Keratinocyte (primary cell): ENCODE data around the gene ACSF3. TPM values are rescaled to one million over a fixed set of nuclear protein-coding genes. Genes with fewer than 3 reads are reported as not detected.

Experiments
- DNase-seq: peaks from one replicate; pipeline ENCODE4 v3.0.0-alpha.2; 2011; ENCODE audit warnings: low read depth, missing footprints, low spot score
- FAIRE-seq: peaks from 2 replicates; lab custom pipeline; 2011; peaks lifted over from hg19 to GRCh38; lab: Jason Lieb, UNC
- H2AFZ ChIP-seq: 2 replicates; pipeline ENCODE4 v1.6.0; 2012; ENCODE audit warnings: low read length, control low read depth, inconsistent platforms; ENCODE audit not compliant: control insufficient read depth
- H3K27ac ChIP-seq: 2 replicates; pipeline ENCODE4 v1.5.1; 2011; ENCODE audit warnings: low read length; ENCODE audit not compliant: control insufficient read depth, insufficient read depth
- H3K27me3 ChIP-seq: 3 replicates; pipeline ENCODE4 v1.6.0; 2011; ENCODE audit warnings: low read length; ENCODE audit not compliant: control insufficient read depth, insufficient read depth; ENCODE audit errors: extremely low read depth
- H3K36me3 ChIP-seq, 2 experiments: 2 replicates in 1 of 2; 3 replicates in 1 of 2; pipeline ENCODE4 v1.5.1; 2011; ENCODE audit warnings: low read length in 2 of 2, mild to moderate bottlenecking in 1 of 2; ENCODE audit not compliant: control insufficient read depth in 2 of 2, insufficient read depth in 2 of 2; ENCODE audit errors: extremely low read depth in 1 of 2
- H3K4me1 ChIP-seq: 3 replicates; pipeline ENCODE4 v1.5.1; 2011; ENCODE audit warnings: low read length; ENCODE audit not compliant: control insufficient read depth, insufficient read depth; ENCODE audit errors: extremely low read depth
- H3K4me2 ChIP-seq: 3 replicates; pipeline ENCODE4 v1.6.0; 2011; ENCODE audit warnings: low read depth, low read length; ENCODE audit not compliant: control insufficient read depth, insufficient read depth; ENCODE audit errors: extremely low read depth
- H3K4me3 ChIP-seq, 3 experiments: fragments of 200-600 bp in 1 of 3; sonication (generic) in 1 of 3; 2 replicates in 2 of 3; 3 replicates in 1 of 3; pipeline ENCODE4 v1.5.1; 2011 to 2016; ENCODE audit warnings: low read length in 3 of 3, mild to moderate bottlenecking in 3 of 3, control low read depth in 2 of 3, inconsistent platforms in 1 of 3, low read depth in 1 of 3, mixed read lengths in 1 of 3, mixed run types in 1 of 3, moderate library complexity in 1 of 3; ENCODE audit not compliant: control insufficient read depth in 2 of 3, insufficient read depth in 2 of 3; ENCODE audit errors: extremely low read depth in 1 of 3
- H3K79me2 ChIP-seq: 2 replicates; pipeline ENCODE4 v1.6.0; 2012; ENCODE audit warnings: low read length; ENCODE audit not compliant: control insufficient read depth, insufficient read depth
- H3K9ac ChIP-seq: 3 replicates; pipeline ENCODE4 v1.6.0; 2011; ENCODE audit warnings: low read length; ENCODE audit not compliant: control insufficient read depth, insufficient read depth; ENCODE audit errors: extremely low read depth
- H3K9me1 ChIP-seq: 3 replicates; pipeline ENCODE4 v1.6.0; 2011; ENCODE audit warnings: low read length; ENCODE audit not compliant: control insufficient read depth, insufficient read depth; ENCODE audit errors: extremely low read depth
- H3K9me3 ChIP-seq: 2 replicates; pipeline ENCODE4 v1.5.1; 2012; ENCODE audit warnings: low read depth, low read length; ENCODE audit not compliant: control insufficient read depth
- H4K20me1 ChIP-seq: 3 replicates; pipeline ENCODE4 v1.6.0; 2011; ENCODE audit warnings: low read length; ENCODE audit not compliant: control insufficient read depth, insufficient read depth; ENCODE audit errors: extremely low read depth
- EZH2 ChIP-seq: IDR thresholded peaks from one replicate; pipeline ENCODE4 v1.6.1; 2012; ENCODE audit warnings: inconsistent platforms, mild to moderate bottlenecking, low read length, moderate library complexity
- dilution Hi-C: fragments of 300-500 bp; cut with MboI; formaldehyde crosslinking; loops from one replicate; pipeline ENCODE4 v1.7.0; 2020; ENCODE audit warnings: low sequenced_read_pairs; ENCODE audit not compliant: extremely low pct_ligation_motif_present
- polyA plus RNA-seq, 5 experiments: library from polyadenylated mRNA; depleted of rRNA in 3 of 5; stranded (reverse) in 3 of 5; stranded (forward) in 1 of 5; unstranded in 1 of 5; fragments of >200 nt; gene quantifications; 1 replicate in 1 of 5; 2 replicates in 3 of 5; 3 replicates in 1 of 5; pipeline versions ENCODE4 v1.2.1 to v1.2.3, GENCODE V29; 2011 to 2012; ENCODE audit warnings: missing spikeins in 2 of 5, low read depth in 1 of 5, low replicate concordance in 1 of 5
- TF ChIP-seq, protein P1 (sequence below), 3 experiments: IDR thresholded peaks in 1 of 3; conservative IDR thresholded peaks in 1 of 3; optimal IDR thresholded peaks in 1 of 3; 2 replicates in 2 of 3; 3 replicates in 1 of 3; pipeline versions ENCODE3 to v1.5.1; 2011; ENCODE audit warnings: low read length in 3 of 3, mild to moderate bottlenecking in 3 of 3, moderate library complexity in 2 of 3, control low read depth in 1 of 3, inconsistent platforms in 1 of 3; ENCODE audit not compliant: insufficient read depth in 2 of 3; ENCODE audit errors: extremely low read depth in 1 of 3

ACSF3 gene
- polyA plus RNA-seq, 1 donor (not counting 4 experiments of a cell fraction or from before 2014, with no cell fraction given) = 13.4 TPM

DNA sequence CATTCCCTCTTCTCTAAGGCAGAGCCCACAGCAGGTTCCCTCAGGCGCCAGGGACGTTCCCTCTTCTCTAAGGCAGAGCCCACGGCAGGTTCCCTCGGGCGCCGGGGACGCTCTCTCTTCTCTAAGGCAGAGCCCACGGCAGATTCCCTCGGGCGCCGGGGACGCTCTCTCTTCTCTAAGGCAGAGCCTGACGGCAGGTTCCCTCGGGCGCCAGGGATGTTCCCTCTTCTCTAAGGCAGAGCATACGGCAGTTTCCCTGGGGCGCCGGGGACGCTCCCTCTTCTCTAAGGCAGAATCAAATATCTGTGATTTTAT is 24.3 kb downstream of the ACSF3 start:
- TF ChIP-seq, protein P1, sequence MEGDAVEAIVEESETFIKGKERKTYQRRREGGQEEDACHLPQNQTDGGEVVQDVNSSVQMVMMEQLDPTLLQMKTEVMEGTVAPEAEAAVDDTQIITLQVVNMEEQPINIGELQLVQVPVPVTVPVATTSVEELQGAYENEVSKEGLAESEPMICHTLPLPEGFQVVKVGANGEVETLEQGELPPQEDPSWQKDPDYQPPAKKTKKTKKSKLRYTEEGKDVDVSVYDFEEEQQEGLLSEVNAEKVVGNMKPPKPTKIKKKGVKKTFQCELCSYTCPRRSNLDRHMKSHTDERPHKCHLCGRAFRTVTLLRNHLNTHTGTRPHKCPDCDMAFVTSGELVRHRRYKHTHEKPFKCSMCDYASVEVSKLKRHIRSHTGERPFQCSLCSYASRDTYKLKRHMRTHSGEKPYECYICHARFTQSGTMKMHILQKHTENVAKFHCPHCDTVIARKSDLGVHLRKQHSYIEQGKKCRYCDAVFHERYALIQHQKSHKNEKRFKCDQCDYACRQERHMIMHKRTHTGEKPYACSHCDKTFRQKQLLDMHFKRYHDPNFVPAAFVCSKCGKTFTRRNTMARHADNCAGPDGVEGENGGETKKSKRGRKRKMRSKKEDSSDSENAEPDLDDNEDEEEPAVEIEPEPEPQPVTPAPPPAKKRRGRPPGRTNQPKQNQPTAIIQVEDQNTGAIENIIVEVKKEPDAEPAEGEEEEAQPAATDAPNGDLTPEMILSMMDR (optimal IDR thresholded peaks at IDR 0.05 in 1 of 3, IDR thresholded peaks at IDR 0.05 in 1 of 3, conservative IDR thresholded peaks at IDR 0.05 in 1 of 3; ENCODE audit: extremely low read depth in 1 of 3, insufficient read depth in 2 of 3, low read length in 3 of 3) = no peak
- no peak for TF ChIP-seq EZH2
- no peaks in the 10 kb centered on the region for H3K9me3 ChIP-seq
- FAIRE-seq = no peak

DNA sequence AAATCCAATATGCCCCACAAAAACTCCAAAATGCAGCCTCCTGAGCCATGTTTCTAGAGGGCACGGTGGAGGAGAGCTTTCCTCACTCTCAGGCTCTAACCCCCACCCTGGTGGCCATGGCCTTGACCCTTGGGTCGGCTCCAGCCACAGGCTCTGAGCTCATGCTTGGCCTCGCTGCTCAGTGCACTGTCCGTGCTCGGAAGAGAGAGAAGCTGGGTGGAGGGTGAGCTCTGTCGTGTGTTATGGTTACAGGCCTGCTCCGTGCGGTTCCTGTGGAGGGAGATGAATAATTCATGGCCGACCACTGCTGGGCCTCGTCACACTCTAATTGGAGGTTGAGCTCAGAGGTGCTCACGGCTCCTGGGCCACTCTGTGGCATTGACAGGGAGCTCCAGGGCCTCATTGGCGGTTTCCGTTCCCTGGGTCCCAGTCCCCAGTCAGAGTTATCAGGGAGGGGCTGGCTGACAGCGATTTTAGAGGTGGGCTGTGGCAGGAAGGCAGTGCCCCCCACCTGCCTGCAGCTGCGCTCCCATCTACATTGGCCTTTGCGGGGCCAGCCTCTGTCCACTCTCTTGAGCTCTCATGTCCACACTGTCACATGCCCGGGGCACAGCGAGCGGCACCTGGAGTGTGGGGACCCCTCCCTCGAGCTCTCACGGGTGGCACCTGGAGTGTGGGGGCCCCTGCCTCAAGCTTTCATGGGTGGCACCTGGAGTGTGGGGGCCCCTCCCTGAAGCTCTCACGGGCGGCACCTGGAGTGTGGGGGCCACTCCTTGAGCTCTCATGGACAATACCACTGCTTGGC is 24.9 kb downstream of the ACSF3 start:
- Histone ChIP-seq H3K27me3 (no peaks in the 10 kb centered on the region), H3K9ac (no peak overlapping the region), H2AFZ (no peak overlapping the region), H3K4me3 (no peak overlapping the region), H3K9me1 (peaks cover 5% of the 10 kb centered on the region), H3K4me1 (peaks cover 20% of the 10 kb centered on the region), H3K4me2 (no peak overlapping the region), H3K36me3 (peaks cover 23 to 25% of the 10 kb centered on the region in 2 experiments), H3K9me3 (no peaks in the 10 kb centered on the region), H4K20me1 (peaks cover 5% of the 10 kb centered on the region), H3K79me2 (no peaks in the 10 kb centered on the region), H3K27ac (no peak overlapping the region)
- dilution Hi-C loops = no loop called here
- DNase-seq = no peak
- TF ChIP-seq, protein P1 (optimal IDR thresholded peaks at IDR 0.05 in 1 of 3, IDR thresholded peaks at IDR 0.05 in 1 of 3, conservative IDR thresholded peaks at IDR 0.05 in 1 of 3; ENCODE audit: extremely low read depth in 1 of 3, insufficient read depth in 2 of 3, low read length in 3 of 3) = no peak
- TF ChIP-seq EZH2 = no peak
- no peak for FAIRE-seq

More for the DNA sequence above, 24.3 kb downstream of the ACSF3 start:
- DNase-seq = no peak
- H4K20me1 ChIP-seq = peaks cover 5% of the 10 kb centered on the region
- no peaks in the 10 kb centered on the region for H3K27me3 ChIP-seq
- no peak overlapping the region for H3K9ac ChIP-seq
- peaks cover 24 to 29% of the 10 kb centered on the region in 2 experiments for H3K36me3 ChIP-seq
- H3K27ac ChIP-seq = no peak overlapping the region
- no peaks in the 10 kb centered on the region for H3K79me2 ChIP-seq
- H2AFZ ChIP-seq = no peak overlapping the region
- no peak overlapping the region for H3K4me2 ChIP-seq
- H3K4me3 ChIP-seq = no peak overlapping the region
- peaks cover 20% of the 10 kb centered on the region for H3K4me1 ChIP-seq
- dilution Hi-C loops = no loop called here
- H3K9me1 ChIP-seq = peaks cover 5% of the 10 kb centered on the region
